ENCODE data around the gene PRKAR1B. TPM values are rescaled to one million over a fixed set of nuclear protein-coding genes. Genes with fewer than 3 reads are reported as not detected.

PRKAR1B gene
- total RNA-seq, 2 experiments from 2014 or later, result 22.5 to 41.6 TPM

DNA sequence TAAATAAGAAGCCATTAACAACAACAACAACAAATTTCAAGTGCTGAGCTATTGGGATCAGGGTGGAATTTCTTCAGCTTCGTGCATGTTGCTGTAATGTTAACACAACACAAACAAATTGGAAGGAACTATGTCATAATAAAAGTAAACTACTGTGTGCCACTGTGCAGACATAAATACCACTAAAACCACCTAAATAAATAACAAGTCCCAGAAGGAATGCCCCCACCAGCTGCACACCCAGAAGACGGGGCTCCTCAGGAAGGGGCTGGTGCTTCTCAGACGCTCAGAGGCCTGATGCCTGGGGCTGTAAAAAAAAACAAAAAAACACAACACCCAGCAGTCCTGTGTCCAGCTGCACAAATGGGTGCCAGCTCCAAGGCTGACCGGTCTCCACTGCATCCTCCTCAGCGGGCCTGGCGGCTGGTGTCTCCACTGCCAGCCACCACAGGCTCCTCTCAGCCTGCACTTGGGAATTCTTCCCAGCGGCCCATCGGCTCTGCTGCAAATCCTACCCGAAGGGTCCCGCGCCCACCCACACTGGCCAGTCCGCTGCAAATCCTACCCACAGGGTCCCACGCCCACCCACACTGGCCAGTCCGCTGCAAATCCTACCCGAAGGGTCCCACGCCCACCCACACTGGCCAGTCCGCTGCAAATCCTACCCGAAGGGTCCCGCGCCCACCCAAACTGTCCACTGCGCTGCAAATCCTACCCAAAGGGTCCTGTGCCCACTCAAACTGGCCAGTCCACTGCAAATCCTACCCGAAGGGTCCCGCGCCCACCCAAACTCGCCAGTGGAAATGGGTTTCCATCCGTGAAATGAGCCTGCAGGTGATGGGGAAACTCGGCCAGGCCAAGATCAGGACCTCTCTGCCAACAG, 36.4 kb downstream of the PRKAR1B start:
- Histone ChIP-seq H3K9me3 (ENCODE audit: low read length) (peaks cover 18% of the 10 kb centered on the region), H3K27ac (ENCODE audit: low read depth, low read length, poor library complexity, severe bottlenecking) (no peak overlapping the region), H3K79me2 (ENCODE audit: insufficient read depth, low read depth, low read length) (no peaks in the 10 kb centered on the region), H4K20me1 (ENCODE audit: insufficient read depth, low read length) (no peaks in the 10 kb centered on the region), H2AFZ (ENCODE audit: low read length) (no peak overlapping the region), H3K9me2 (ENCODE audit: insufficient read depth, low read length) (no peaks in the 10 kb centered on the region), H3K4me1 (ENCODE audit: insufficient read depth, low read length, poor library complexity, severe bottlenecking) (no peaks in the 10 kb centered on the region), H3K4me3 (ENCODE audit: low read depth, low read length, poor library complexity, severe bottlenecking) (no peak overlapping the region), H3K36me3 (ENCODE audit: insufficient read depth, low read length) (peaks cover 50% of the 10 kb centered on the region), H3K4me2 (ENCODE audit: low read length) (no peak overlapping the region)
- BruUV-seq (replicated peaks), result no TSS peak
- intact Hi-C loops (cut with micrococcal nuclease; ENCODE audit: unreplicated experiment), result no loop called here
- DNase-seq (ENCODE audit: low spot score), result no peak
- CTCF ChIA-PET (ENCODE audit: unreplicated experiment), result no interaction called here
- TF ChIP-seq, protein P1, sequence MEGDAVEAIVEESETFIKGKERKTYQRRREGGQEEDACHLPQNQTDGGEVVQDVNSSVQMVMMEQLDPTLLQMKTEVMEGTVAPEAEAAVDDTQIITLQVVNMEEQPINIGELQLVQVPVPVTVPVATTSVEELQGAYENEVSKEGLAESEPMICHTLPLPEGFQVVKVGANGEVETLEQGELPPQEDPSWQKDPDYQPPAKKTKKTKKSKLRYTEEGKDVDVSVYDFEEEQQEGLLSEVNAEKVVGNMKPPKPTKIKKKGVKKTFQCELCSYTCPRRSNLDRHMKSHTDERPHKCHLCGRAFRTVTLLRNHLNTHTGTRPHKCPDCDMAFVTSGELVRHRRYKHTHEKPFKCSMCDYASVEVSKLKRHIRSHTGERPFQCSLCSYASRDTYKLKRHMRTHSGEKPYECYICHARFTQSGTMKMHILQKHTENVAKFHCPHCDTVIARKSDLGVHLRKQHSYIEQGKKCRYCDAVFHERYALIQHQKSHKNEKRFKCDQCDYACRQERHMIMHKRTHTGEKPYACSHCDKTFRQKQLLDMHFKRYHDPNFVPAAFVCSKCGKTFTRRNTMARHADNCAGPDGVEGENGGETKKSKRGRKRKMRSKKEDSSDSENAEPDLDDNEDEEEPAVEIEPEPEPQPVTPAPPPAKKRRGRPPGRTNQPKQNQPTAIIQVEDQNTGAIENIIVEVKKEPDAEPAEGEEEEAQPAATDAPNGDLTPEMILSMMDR (conservative IDR thresholded peaks at IDR 0.05; ENCODE audit: low read length), result no peak
- no peak for TF ChIP-seq EZH2phosphoT487 (IDR thresholded peaks at IDR 0.05; ENCODE audit: borderline replicate concordance, low read depth, low read length)
- POLR2A ChIA-PET, result no interaction called here

DNA sequence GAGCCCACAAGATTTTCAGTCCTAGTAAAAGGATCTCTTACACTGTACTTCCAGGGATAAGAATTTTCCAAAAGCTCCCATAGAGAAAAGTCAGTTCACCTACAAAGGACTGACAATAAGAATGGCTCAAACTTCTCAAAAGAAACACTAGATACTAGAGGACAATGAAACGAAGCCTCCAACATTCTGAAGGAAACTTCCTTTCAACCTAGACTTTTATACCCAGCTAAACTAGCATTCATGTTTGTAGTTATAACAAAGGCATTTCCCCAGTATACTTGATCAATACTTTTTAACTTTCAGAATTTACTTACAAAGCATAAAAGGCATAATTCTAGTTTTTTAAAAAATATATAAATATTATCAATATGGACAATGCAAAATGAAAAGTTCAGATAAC, 41.5 kb downstream of the PRKAR1B start:
- Histone ChIP-seq H3K4me2 (ENCODE audit: low read length) (no peak overlapping the region), H3K4me1 (ENCODE audit: insufficient read depth, low read length, poor library complexity, severe bottlenecking) (no peaks in the 10 kb centered on the region), H3K9me3 (ENCODE audit: low read length) (peaks cover 45% of the 10 kb centered on the region), H4K20me1 (ENCODE audit: insufficient read depth, low read length) (no peaks in the 10 kb centered on the region), H2AFZ (ENCODE audit: low read length) (no peak overlapping the region), H3K79me2 (ENCODE audit: insufficient read depth, low read depth, low read length) (no peaks in the 10 kb centered on the region), H3K27ac (ENCODE audit: low read depth, low read length, poor library complexity, severe bottlenecking) (no peak overlapping the region), H3K9me2 (ENCODE audit: insufficient read depth, low read length) (no peaks in the 10 kb centered on the region), H3K4me3 (ENCODE audit: low read depth, low read length, poor library complexity, severe bottlenecking) (no peak overlapping the region), H3K36me3 (ENCODE audit: insufficient read depth, low read length) (peaks cover 73% of the 10 kb centered on the region)
- ChIA-PET POLR2A (no interaction called here), CTCF (ENCODE audit: unreplicated experiment) (no interaction called here)
- TF ChIP-seq, protein P1 (conservative IDR thresholded peaks at IDR 0.05; ENCODE audit: low read length), result no peak
- TF ChIP-seq EZH2phosphoT487 (IDR thresholded peaks at IDR 0.05; ENCODE audit: borderline replicate concordance, low read depth, low read length), result no peak
- intact Hi-C loops (cut with micrococcal nuclease; ENCODE audit: unreplicated experiment), result no loop called here
- no TSS peak for BruUV-seq (replicated peaks)
- DNase-seq (ENCODE audit: low spot score), result peak; percentile 28

DNA sequence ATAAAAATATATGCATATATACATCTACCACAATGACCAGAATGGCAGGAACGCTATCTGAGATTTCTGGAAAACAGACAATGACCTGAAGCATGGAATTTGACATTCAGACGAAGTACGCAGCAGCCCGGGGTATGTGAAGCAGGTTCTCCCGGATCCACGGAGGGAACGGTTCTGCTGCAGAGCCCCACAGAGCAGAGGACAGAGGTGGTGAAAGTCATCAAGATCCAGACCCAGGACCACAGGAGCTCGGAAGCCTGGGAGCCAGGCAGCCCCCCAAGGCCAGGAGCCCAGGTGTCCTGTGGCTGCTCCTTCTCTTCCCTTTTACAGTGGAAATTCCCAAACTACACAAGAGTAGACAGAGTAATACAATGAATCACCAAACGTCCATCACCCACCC, 42.7 kb downstream of the PRKAR1B start:
- intact Hi-C loops (cut with micrococcal nuclease; ENCODE audit: unreplicated experiment), result no loop called here
- no TSS peak for BruUV-seq (replicated peaks)
- no peaks in the 10 kb centered on the region for H4K20me1 ChIP-seq (ENCODE audit: insufficient read depth, low read length)

More for the DNA sequence above, 42.7 kb downstream of the PRKAR1B start:
- no peak for TF ChIP-seq EZH2phosphoT487 (IDR thresholded peaks at IDR 0.05; ENCODE audit: borderline replicate concordance, low read depth, low read length)
- TF ChIP-seq, protein P1 (conservative IDR thresholded peaks at IDR 0.05; ENCODE audit: low read length), result no peak
- H3K27ac ChIP-seq (ENCODE audit: low read depth, low read length, poor library complexity, severe bottlenecking), result no peak overlapping the region
- H3K9me3 ChIP-seq (ENCODE audit: low read length), result peaks cover 45% of the 10 kb centered on the region
- H3K9me2 ChIP-seq (ENCODE audit: insufficient read depth, low read length), result no peaks in the 10 kb centered on the region
- H3K4me1 ChIP-seq (ENCODE audit: insufficient read depth, low read length, poor library complexity, severe bottlenecking), result no peaks in the 10 kb centered on the region
- no peak for DNase-seq (ENCODE audit: low spot score)
- H2AFZ ChIP-seq (ENCODE audit: low read length), result no peak overlapping the region
- no peak overlapping the region for H3K4me2 ChIP-seq (ENCODE audit: low read length)
- no peak overlapping the region for H3K4me3 ChIP-seq (ENCODE audit: low read depth, low read length, poor library complexity, severe bottlenecking)
- CTCF ChIA-PET (ENCODE audit: unreplicated experiment), result no interaction called here
- POLR2A ChIA-PET, result no interaction called here
- peaks cover 79% of the 10 kb centered on the region for H3K36me3 ChIP-seq (ENCODE audit: insufficient read depth, low read length)
- no peaks in the 10 kb centered on the region for H3K79me2 ChIP-seq (ENCODE audit: insufficient read depth, low read depth, low read length)
